GM12878 (cell line): ENCODE measurements around the gene ZBTB16. TPM values are rescaled to one million over a fixed set of nuclear protein-coding genes. Genes with fewer than 3 reads are reported as not detected.

Source experiments
- ATAC-seq: fragments of 200-7000 bp; cut with Tn5 transposase; 3 replicates; pipeline ENCODE4 v1.9.1; 2020; ENCODE audit warnings: mild to moderate bottlenecking, moderate library complexity
- BruUV-seq: library from RNA; stranded (reverse); fragments of 400-500 nt; replicated peaks from 2 replicates; lab custom pipeline; 2021; lab: Mats Ljungman, UMichigan
- CTCF ChIA-PET: fragments of 300-600 bp; sonication (Branson Sonifier 250); formaldehyde crosslinking; extraction: SDS; loops from one replicate; lab custom pipeline; 2021; ENCODE audit warnings: inconsistent platforms; lab: Yijun Ruan, JAX
- POLR2A ChIA-PET: fragments of 350-600 bp; formaldehyde crosslinking; extraction: SDS; loops from one replicate; lab custom pipeline; 2021; ENCODE audit warnings: inconsistent platforms; lab: Charles Lee
- RAD21 ChIA-PET: fragments of 300-600 bp; sonication (Branson Sonifier 250); formaldehyde crosslinking; loops from one replicate; lab custom pipeline; 2023; ENCODE audit warnings: antibody characterized with exemption; ENCODE audit not compliant: unreplicated experiment; lab: Charles Lee
- SMC1A ChIA-PET: fragments of 300-600 bp; sonication (Branson Sonifier 250); formaldehyde crosslinking; loops from one replicate; lab custom pipeline; 2023; ENCODE audit not compliant: unreplicated experiment, uncharacterized antibody; lab: Charles Lee
- DNase-seq: peaks from one replicate; pipeline ENCODE4 v3.0.0-alpha.2; 2011; ENCODE audit warnings: low read depth, low spot score
- FAIRE-seq: peaks from 3 replicates; lab custom pipeline; 2011; peaks lifted over from hg19 to GRCh38; lab: Jason Lieb, UNC
- H2AFZ ChIP-seq: 2 replicates; pipeline ENCODE4 v1.6.0; 2011; ENCODE audit warnings: low read depth, low read length, control low read depth; ENCODE audit not compliant: control insufficient read depth
- H3K27ac ChIP-seq: 2 replicates; pipeline ENCODE4 v1.5.1; 2011; ENCODE audit warnings: control low read depth; ENCODE audit not compliant: control insufficient read depth, insufficient read depth
- H3K27me3 ChIP-seq, 2 experiments: replicated peaks in 1 of 2; 2 replicates each; pipeline versions ENCODE4 v1.6.0 to v1.6.1; 2011; ENCODE audit warnings: low read length in 1 of 2; ENCODE audit not compliant: control insufficient read depth in 2 of 2, insufficient read depth in 2 of 2
- H3K36me3 ChIP-seq, 2 experiments: 2 replicates each; pipeline ENCODE4 v1.5.1; 2011; ENCODE audit warnings: low read length in 1 of 2; ENCODE audit not compliant: control insufficient read depth in 2 of 2, insufficient read depth in 2 of 2
- H3K4me1 ChIP-seq: 2 replicates; pipeline ENCODE4 v1.6.1; 2011; ENCODE audit warnings: mild to moderate bottlenecking, low read length, moderate library complexity, mixed read lengths; ENCODE audit not compliant: control insufficient read depth, insufficient read depth
- H3K4me2 ChIP-seq: 2 replicates; pipeline ENCODE4 v1.6.0; 2011; ENCODE audit warnings: control low read depth; ENCODE audit not compliant: control insufficient read depth, insufficient read depth
- H3K4me3 ChIP-seq: fragments of 200-600 bp; sonication (generic); 2 replicates; pipeline ENCODE4 v1.5.1; 2016
- H3K79me2 ChIP-seq: 2 replicates; pipeline ENCODE4 v1.6.0; 2011; ENCODE audit warnings: low read length; ENCODE audit not compliant: control insufficient read depth, insufficient read depth
- H3K9ac ChIP-seq: 2 replicates; pipeline ENCODE4 v1.8.0; 2011; ENCODE audit warnings: low read length, control low read depth, mixed read lengths; ENCODE audit not compliant: control insufficient read depth, insufficient read depth
- H3K9me3 ChIP-seq: replicated peaks from 3 replicates; pipeline ENCODE4 v1.5.1; 2011; ENCODE audit warnings: mild to moderate bottlenecking, low read length; ENCODE audit not compliant: control insufficient read depth, insufficient read depth
- H4K20me1 ChIP-seq: 2 replicates; pipeline ENCODE4 v1.6.0; 2011; ENCODE audit not compliant: control insufficient read depth, insufficient read depth
- BRCA1 ChIP-seq: IDR thresholded peaks from 2 replicates; pipeline ENCODE4 v1.6.1; 2011; ENCODE audit warnings: low read depth, low read length, improper control_type of control experiment
- CBX3 ChIP-seq: fragments of 200-600 bp; sonication (generic); IDR thresholded peaks from 2 replicates; pipeline ENCODE4 v1.6.1; 2016; ENCODE audit warnings: low read depth, borderline replicate concordance
- EP300 ChIP-seq, 2 experiments: fragments of 150-350 bp in 1 of 2; IDR thresholded peaks; 2 replicates each; pipeline ENCODE4 v1.6.1; 2011 to 2012; ENCODE audit warnings: low read depth in 2 of 2, low read length in 2 of 2, borderline replicate concordance in 1 of 2, improper control_type of control experiment in 1 of 2, inconsistent platforms in 1 of 2; ENCODE audit not compliant: control insufficient read depth in 1 of 2
- NFXL1 ChIP-seq: fragments of 450-650 bp; IDR thresholded peaks from 2 replicates; pipeline ENCODE4 v1.6.1; 2017; ENCODE audit warnings: antibody characterized with exemption, mild to moderate bottlenecking, borderline replicate concordance
- NR2F1 ChIP-seq: fragments of 450-650 bp; conservative IDR thresholded peaks from 2 replicates; pipeline ENCODE4 v1.6.1; 2017; ENCODE audit warnings: mild to moderate bottlenecking
- PML ChIP-seq: IDR thresholded peaks from 2 replicates; pipeline ENCODE4 v1.6.1; 2012; ENCODE audit warnings: low read length, inconsistent platforms
- RBBP5 ChIP-seq: fragments of 200-600 bp; sonication (generic); conservative IDR thresholded peaks from 2 replicates; pipeline ENCODE4 v1.6.1; 2016
- RFX5 ChIP-seq: IDR thresholded peaks from 2 replicates; pipeline ENCODE4 v1.6.1; 2011; ENCODE audit warnings: low read depth, low read length, improper control_type of control experiment
- SIN3A ChIP-seq: IDR thresholded peaks from 2 replicates; pipeline ENCODE4 v1.6.1; 2012; ENCODE audit warnings: low read depth, low read length, improper control_type of control experiment
- SMAD1 ChIP-seq: fragments of 450-650 bp; IDR thresholded peaks from 2 replicates; pipeline ENCODE4 v1.6.1; 2018; ENCODE audit warnings: mild to moderate bottlenecking, low read depth; ENCODE audit not compliant: partially characterized antibody
- SREBF2 ChIP-seq: IDR thresholded peaks from 2 replicates; pipeline ENCODE4 v1.6.1; 2012; ENCODE audit warnings: mild to moderate bottlenecking, low read length
- TARDBP ChIP-seq: IDR thresholded peaks from 2 replicates; pipeline ENCODE4 v1.6.1; 2016; ENCODE audit warnings: borderline replicate concordance
- ZSCAN29 ChIP-seq: fragments of 450-650 bp; IDR thresholded peaks from 2 replicates; pipeline ENCODE4 v1.6.1; 2017; ENCODE audit warnings: mild to moderate bottlenecking, moderate library complexity
- WGBS: methylation state at CpG from one replicate; pipeline ENCODE4 v1.1.6; 2016; ENCODE audit warnings: low lambda C conversion rate; ENCODE audit not compliant: insufficient replicate concordance, insufficient coverage; ENCODE audit errors: missing lambda C conversion rate; 5-methylcytosine and 5-hydroxymethylcytosine counted together
- in situ Hi-C: fragments of 300-500 bp; cut with MboI; formaldehyde crosslinking; loops from 9 replicates; pipeline ENCODE4 v1.14.3; 2018; ENCODE audit warnings: mixed read lengths
- intact Hi-C: fragments of 100-400 bp; cut with micrococcal nuclease; formaldehyde crosslinking; loops from one replicate; pipeline ENCODE4 v1.14.2; 2022; ENCODE audit not compliant: unreplicated experiment
- polyA plus RNA-seq, 11 experiments: library from polyadenylated mRNA; depleted of rRNA in 4 of 11; unstranded in 6 of 11; stranded (reverse) in 5 of 11; fragments of >200 nt; fragmentation: Nextera tagmentation in 4 of 11; fragmentation: Illumina TruSeq in 1 of 11; extraction: Ambion mirVana in 4 of 11; extraction: Trizol in 1 of 11; gene quantifications; 1 replicate in 1 of 11; 2 replicates in 10 of 11; pipeline versions ENCODE4 v1.2.1 to v1.2.3, GENCODE V29; 2011 to 2016; ENCODE audit warnings: inconsistent platforms in 2 of 11, missing spikeins in 2 of 11, low read depth in 1 of 11
- total RNA-seq, 4 experiments: library from RNA; depleted of rRNA in 3 of 4; stranded (reverse); fragments of >200 nt in 3 of 4; fragmentation: Illumina TruSeq in 1 of 4; extraction: Trizol in 1 of 4; gene quantifications; 2 replicates each; pipeline versions ENCODE4 v1.2.1 to v1.2.3, GENCODE V29; 2013 to 2021
- TF ChIP-seq, protein P1 (sequence below): fragments of 450-650 bp; IDR thresholded peaks from 2 replicates; pipeline ENCODE4 v1.6.1; 2018; ENCODE audit warnings: borderline replicate concordance, mild to moderate bottlenecking; ENCODE audit not compliant: partially characterized antibody

ZBTB16 gene
- total and polyA plus RNA-seq, 10 of the 15 experiments (the other 5 are each of a cell fraction or from before 2014, with no cell fraction given), result 0.38 TPM; not detected in 9

DNA sequence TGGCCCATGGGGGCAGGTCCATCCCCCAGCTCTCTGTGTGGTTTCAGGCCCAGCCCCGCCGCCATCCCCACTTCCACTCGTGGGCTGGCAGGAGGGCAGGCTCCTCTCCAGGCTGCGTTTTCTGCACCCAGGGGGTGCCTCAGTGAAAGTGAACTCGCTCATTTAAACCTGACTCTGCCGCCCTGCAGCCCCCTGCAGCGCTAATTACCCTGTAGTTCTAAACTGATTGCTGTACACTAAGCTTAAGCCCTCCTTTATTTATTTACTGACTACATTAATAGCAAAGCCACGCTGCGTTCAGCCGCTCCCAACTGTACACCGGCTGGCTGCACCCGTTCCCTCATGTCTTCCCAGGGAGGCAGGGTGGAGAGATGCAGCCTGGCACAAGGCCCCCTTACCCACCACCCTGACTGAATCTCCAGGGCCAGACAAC lies 200.1 kb downstream of the ZBTB16 start:
- ChIA-PET RAD21 (interaction anchor here (0.6 to 4.3 kb wide), 3 partner anchors 265 to 1202 kb away, joined by 3 to 17 read pairs (median 16); no protein-coding TSS in a partner anchor), SMC1A (interaction anchor here (2.5 to 7.1 kb wide), 2 partner anchors 363 to 454 kb away, joined by 7 to 40 read pairs; no protein-coding TSS in a partner anchor), POLR2A (no interaction called here), CTCF (interaction anchor here (1.9 to 8.8 kb wide), 3 partner anchors 10 to 363 kb away, joined by 10 to 120 read pairs (median 83); no protein-coding TSS in a partner anchor)
- TF ChIP-seq ZSCAN29 (no peak), PML (no peak), SMAD1 (no peak), TARDBP (no peak), NFXL1 (no peak), SREBF2 (no peak), BRCA1 (no peak), NR2F1 (no peak), EP300 (IDR thresholded peaks at IDR 0.05; ENCODE audit: borderline replicate concordance in 1 of 2, control insufficient read depth in 1 of 2, low read depth in 2 of 2, low read length in 2 of 2) (no peak), RBBP5 (no peak), SIN3A (no peak), RFX5 (no peak), CBX3 (no peak)
- TF ChIP-seq, protein P1, sequence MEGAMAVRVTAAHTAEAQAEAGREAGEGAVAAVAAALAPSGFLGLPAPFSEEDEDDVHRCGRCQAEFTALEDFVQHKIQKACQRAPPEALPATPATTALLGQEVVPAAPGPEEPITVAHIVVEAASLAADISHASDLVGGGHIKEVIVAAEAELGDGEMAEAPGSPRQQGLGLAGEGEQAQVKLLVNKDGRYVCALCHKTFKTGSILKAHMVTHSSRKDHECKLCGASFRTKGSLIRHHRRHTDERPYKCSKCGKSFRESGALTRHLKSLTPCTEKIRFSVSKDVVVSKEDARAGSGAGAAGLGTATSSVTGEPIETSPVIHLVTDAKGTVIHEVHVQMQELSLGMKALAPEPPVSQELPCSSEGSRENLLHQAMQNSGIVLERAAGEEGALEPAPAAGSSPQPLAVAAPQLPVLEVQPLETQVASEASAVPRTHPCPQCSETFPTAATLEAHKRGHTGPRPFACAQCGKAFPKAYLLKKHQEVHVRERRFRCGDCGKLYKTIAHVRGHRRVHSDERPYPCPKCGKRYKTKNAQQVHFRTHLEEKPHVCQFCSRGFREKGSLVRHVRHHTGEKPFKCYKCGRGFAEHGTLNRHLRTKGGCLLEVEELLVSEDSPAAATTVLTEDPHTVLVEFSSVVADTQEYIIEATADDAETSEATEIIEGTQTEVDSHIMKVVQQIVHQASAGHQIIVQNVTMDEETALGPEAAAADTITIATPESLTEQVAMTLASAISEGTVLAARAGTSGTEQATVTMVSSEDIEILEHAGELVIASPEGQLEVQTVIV, result no peak
- Histone ChIP-seq H2AFZ (no peak overlapping the region), H3K4me2 (no peak overlapping the region), H3K4me3 (no peak overlapping the region), H4K20me1 (no peaks in the 10 kb centered on the region; the same call in 1 of the 2 replicates), H3K79me2 (no peaks in the 10 kb centered on the region), H3K9me3 (no peaks in the 10 kb centered on the region), H3K36me3 (no peaks in the 10 kb centered on the region), H3K9ac (no peak overlapping the region), H3K27me3 (peaks cover 0 to 4% of the 10 kb centered on the region in 2 experiments; a peak in 3 of 4 replicates), H3K27ac (no peak overlapping the region), H3K4me1 (no peaks in the 10 kb centered on the region)
- WGBS, result 28% methylated on average over 12 of the region's 12 CpGs
- ATAC-seq (no peak), DNase-seq (no peak), FAIRE-seq (no peak)
- no TSS peak for BruUV-seq
- intact Hi-C loops (no loop called here), in situ Hi-C loops (no loop called here)
